ENCODE measurements around the gene PNPLA7. TPM values are rescaled to one million over a fixed set of nuclear protein-coding genes. Genes with fewer than 3 reads are reported as not detected.
"Not testable (repeated sequence)": the region's sequence is repeated elsewhere in the genome, so short reads cannot be mapped to it uniquely, and the experiment has no call there.

Gene PNPLA7
- total RNA-seq, 2 donors from 2014 or later, result 3.2 to 4.6 TPM

GRCh38 chr9:137578518-137579258 is 28.5 kb upstream of the PNPLA7 start, which contains the start of gene DPH7:
TSS of gene DPH7 (minus strand) at chr9:137578925. CDS start at chr9:137578777, 148 bp downstream.
- intact Hi-C loops (cut with DNase I), result no loop called here
- DNase-seq (ENCODE audit: low spot score), result peak; percentile 99

DNA sequence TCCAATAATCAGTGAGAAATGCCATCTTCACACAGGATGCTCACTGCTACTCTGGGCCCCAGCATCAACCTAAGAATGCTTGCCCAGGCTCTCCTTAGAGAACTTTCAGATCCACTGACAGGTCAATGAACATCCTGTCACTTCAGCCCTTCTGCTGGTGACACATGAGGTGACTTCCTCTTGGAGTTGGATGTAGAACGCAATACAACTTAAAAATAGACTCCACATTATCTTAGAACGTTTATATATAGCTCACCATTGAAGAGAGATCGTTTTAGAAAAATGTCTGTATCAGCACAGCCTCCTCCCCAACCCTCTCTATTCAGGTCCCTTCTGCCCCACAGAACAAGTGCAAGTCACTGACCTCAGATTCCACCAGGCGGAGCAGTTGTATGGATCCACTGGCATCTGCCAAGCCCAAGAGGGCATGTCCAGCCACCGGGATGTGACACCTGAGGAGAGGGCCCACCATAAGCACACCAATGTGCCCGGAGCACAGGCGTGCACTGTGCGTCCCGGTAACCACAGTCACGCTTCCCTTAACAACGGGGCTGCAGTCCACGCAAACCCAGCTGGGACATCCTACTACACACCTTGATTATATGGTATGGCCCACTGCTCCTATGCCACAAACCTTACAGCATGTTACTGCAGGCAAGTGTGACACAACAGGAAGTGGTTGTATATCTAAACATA is 25.7 kb upstream of the PNPLA7 start:
- no peak for DNase-seq (ENCODE audit: low spot score)
- intact Hi-C loops (cut with DNase I), result no loop called here

GRCh38 chr9:137575364-137575715 is 25.1 kb upstream of the PNPLA7 start:
- intact Hi-C loops (cut with DNase I), result no loop called here
- DNase-seq (ENCODE audit: low spot score), result no peak

DNA sequence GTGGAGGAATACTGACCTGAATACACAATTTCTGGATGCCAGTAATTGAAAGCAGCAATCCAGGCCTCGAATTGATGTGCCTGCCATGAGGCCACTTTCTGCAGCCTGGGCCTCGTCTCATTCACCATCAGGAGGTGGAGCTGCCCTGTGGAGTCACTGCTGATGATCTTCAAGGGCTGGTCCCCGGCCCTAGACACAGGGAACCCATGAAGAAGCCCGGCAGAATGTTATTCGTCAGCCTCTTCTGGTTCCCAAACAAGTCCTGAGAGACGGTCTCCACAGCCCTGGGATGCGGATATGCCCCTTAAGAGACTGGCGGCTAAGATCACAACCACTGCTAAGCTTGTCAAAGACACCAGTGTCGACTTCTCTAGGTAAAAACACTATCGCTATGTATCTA is 24.0 kb upstream of the PNPLA7 start:
- intact Hi-C loops (cut with DNase I), result no loop called here

GRCh38 chr9:137570566-137570965 is 20.4 kb upstream of the PNPLA7 start:
- DNase-seq (ENCODE audit: low spot score), result no peak
- intact Hi-C loops (cut with DNase I), result no loop called here

More for the DNA sequence above, 24.0 kb upstream of the PNPLA7 start:
- DNase-seq (ENCODE audit: low spot score), result no peak

GRCh38 chr9:137569609-137570203 is 19.5 kb upstream of the PNPLA7 start:
- DNase-seq (ENCODE audit: low spot score), result no peak
- intact Hi-C loops (cut with DNase I), result no loop called here

DNA sequence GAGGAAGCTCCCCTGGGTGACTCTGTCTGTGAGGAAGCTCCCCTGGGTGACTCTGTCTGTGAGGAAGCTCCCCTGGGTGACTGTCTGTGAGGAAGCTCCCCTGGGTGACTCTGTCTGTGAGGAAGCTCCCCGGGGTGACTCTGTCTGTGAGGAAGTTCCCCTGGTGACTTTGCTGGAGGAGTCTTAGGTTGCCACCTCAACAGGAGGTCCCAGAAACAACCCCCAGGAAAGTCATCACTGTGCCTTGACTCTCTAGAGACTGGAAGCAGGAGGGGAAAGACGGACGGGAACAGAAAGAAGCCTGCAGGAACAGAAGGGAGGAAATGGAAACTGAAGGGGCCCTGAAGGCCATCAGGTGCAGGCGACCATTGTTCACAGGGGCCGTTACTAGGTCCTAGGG is 18.2 kb upstream of the PNPLA7 start:
- DNase-seq (ENCODE audit: low spot score); intact Hi-C loops (cut with DNase I): not testable (repeated sequence)

DNA sequence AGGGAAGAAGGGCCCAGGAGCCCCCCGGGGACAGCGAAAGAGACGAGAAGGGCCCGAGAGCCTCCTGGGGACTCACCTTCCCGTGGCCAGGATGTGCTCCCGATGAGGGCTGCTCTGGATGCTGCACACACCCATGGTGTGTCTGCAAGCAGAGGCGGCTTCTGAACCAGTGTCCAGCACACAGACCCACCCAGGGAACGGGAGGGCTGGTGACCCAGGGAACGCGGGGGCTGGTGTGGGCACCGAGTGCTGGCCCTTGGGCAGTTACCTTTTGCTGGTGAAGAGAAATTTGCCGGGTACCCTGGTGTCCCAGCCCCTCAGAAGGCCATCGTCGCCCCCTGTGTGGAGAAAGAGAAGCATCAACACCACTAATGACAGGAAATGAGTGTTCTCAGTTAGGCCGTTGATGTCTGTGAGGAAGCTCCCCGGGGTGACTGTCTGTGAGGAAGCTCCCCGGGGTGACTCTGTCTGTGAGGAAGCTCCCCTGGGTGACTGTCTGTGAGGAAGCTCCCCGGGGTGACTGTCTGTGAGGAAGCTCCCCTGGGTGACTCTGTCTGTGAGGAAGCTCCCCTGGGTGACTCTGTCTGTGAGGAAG is 14.7 kb upstream of the PNPLA7 start:
- no peak for DNase-seq (ENCODE audit: low spot score)
- intact Hi-C loops (cut with DNase I), result no loop called here

GRCh38 chr9:137564134-137564533 is 13.9 kb upstream of the PNPLA7 start:
- intact Hi-C loops (cut with DNase I), result no loop called here
- no peak for DNase-seq (ENCODE audit: low spot score)

DNA sequence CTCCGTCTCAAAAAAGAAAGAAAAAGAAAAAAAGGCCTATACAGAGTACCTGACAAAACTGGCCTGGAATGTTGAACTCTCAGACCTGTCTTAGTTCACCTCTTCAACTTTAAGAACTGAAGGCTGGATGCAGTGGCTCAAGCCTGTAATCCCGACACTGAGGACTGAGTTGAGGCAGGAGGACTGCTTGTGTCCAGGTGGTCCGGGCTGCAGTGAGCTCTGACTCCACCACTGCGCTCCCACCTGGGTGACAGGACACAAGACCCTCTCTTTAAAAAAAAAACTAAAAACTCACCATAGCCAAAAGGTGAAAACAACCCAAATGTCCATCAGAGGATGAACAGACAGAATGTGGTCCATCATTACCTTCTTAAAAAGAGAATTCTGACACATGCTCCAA is 7.9 kb upstream of the PNPLA7 start:
- DNase-seq (ENCODE audit: low spot score), result no peak
- intact Hi-C loops (cut with DNase I), result no loop called here

- intact Hi-C loops (cut with DNase I), result no loop called here
- DNase-seq (ENCODE audit: low spot score), result no peak
Observed at GRCh38 chr9:137556069-137556838, 6.1 kb upstream of the PNPLA7 start.

GRCh38 chr9:137555179-137555578 is 5.0 kb upstream of the PNPLA7 start:
- DNase-seq (ENCODE audit: low spot score), result no peak
- intact Hi-C loops (cut with DNase I), result no loop called here

DNA sequence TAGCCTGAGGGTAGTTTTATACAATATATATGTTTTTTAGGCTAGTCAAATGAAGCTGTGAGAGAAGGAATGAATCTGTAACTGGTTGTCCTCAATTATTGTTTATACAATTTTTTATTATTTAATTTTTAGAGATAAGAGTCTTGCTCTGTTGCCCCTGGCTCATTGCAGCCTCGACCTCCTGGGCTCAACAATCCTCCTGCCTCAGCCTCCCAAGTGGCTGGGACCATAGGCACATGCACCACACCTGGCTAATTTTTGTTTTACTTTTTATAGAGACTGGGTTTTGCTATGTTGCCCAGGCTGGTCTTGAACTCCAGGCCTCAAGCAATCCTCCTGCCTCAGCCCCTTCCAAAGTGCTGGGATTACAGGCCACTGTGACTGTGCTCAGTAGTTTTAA is 4.1 kb upstream of the PNPLA7 start:
- DNase-seq (ENCODE audit: low spot score), result no peak
- intact Hi-C loops (cut with DNase I), result no loop called here

DNA sequence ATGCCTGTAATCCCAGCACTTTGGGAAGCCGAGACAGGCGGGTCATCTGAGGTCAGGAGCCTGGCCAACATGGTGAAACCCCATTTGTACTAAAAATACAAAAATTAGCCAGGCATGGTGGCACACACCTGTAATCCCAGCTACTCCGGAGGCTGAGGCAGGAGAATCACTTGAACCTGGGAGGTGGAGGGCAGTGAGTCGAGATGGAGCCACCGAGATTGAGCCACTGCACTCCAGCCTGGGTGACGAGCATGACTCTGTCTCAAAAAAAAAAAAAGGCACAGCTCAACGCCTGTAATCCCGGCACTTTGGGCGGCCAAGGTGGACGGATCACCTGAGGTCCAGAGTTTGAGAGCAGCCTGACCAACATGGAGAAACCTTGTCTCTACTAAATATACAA is 3.5 kb upstream of the PNPLA7 start:
- intact Hi-C loops (cut with DNase I); DNase-seq (ENCODE audit: low spot score): not testable (repeated sequence)

- no peak for DNase-seq (ENCODE audit: low spot score)
- intact Hi-C loops (cut with DNase I), result no loop called here
Observed at GRCh38 chr9:137552022-137552768, 2.0 kb upstream of the PNPLA7 start.

- peak; percentile 96 for DNase-seq (ENCODE audit: low spot score)
- intact Hi-C loops (cut with DNase I), result no loop called here
Observed at GRCh38 chr9:137551264-137552021, 1.2 kb upstream of the PNPLA7 start, which contains the start of gene MRPL41. TSS of gene MRPL41 (plus strand) at chr9:137551879. CDS start at chr9:137552082, 203 bp downstream.

GRCh38 chr9:137550958-137551263 is 709 bp upstream of the PNPLA7 start:
- intact Hi-C loops (cut with DNase I); DNase-seq (ENCODE audit: low spot score): not testable (repeated sequence)
